Sigmoid colon (tissue), 7 donors: Measurements from ENCODE around the gene AHNAK2. TPM values are rescaled to one million over a fixed set of nuclear protein-coding genes. Genes with fewer than 3 reads are reported as not detected.
"Not testable (repeated sequence)": the region's sequence is repeated elsewhere in the genome, so short reads cannot be mapped to it uniquely, and the experiment has no call there.

Experiments used
- DNase-seq: peaks from one replicate; pipeline ENCODE4 v3.0.0-alpha.2; 2019
- H3K27ac ChIP-seq, 4 donors: fragments of 200-600 bp; sonication (generic); one replicate each; pipeline ENCODE4 v1.5.1; 2016 to 2019; ENCODE audit warnings: mild to moderate bottlenecking in 1 of 4
- H3K27me3 ChIP-seq, 3 donors: fragments of 200-600 bp; sonication (generic); one replicate each; pipeline ENCODE4 v1.5.1; 2019; ENCODE audit warnings: mild to moderate bottlenecking in 1 of 3
- H3K36me3 ChIP-seq, 4 donors: fragments of 200-600 bp; sonication (generic); one replicate each; pipeline ENCODE4 v1.5.1; 2016 to 2019
- H3K4me1 ChIP-seq, 4 donors: fragments of 200-600 bp; sonication (generic); one replicate each; pipeline ENCODE4 v1.5.1; 2017 to 2019
- H3K4me3 ChIP-seq, 4 donors: fragments of 200-600 bp; sonication (generic); one replicate each; pipeline ENCODE4 v1.5.1; 2017 to 2019; ENCODE audit warnings: mild to moderate bottlenecking in 2 of 4, moderate library complexity in 1 of 4
- H3K9me3 ChIP-seq, 4 donors: fragments of 200-600 bp in 3 of 4; sonication (generic) in 3 of 4; one replicate each; pipeline versions ENCODE4 v1.5.1 to v1.6.1; 2013 to 2019
- CTCF ChIP-seq, 4 experiments: fragments of 450-650 bp in 3 of 4; fragments of 200-600 bp in 1 of 4; IDR thresholded peaks; one replicate each; pipeline ENCODE4 v1.5.1; 2016 to 2019; ENCODE audit warnings: antibody characterized with exemption in 4 of 4, mild to moderate bottlenecking in 3 of 4, moderate library complexity in 2 of 4
- EP300 ChIP-seq, 4 donors: sonication (generic); formaldehyde crosslinking; IDR thresholded peaks; one replicate each; pipeline ENCODE4 v1.6.1; 2017; ENCODE audit warnings: antibody characterized with exemption in 4 of 4
- POLR2A ChIP-seq, 2 donors: fragments of 450-650 bp; IDR thresholded peaks; one replicate each; pipeline ENCODE4 v1.6.1; 2016; ENCODE audit warnings: antibody characterized with exemption in 2 of 2, mild to moderate bottlenecking in 2 of 2, moderate library complexity in 2 of 2
- POLR2AphosphoS5 ChIP-seq, 4 donors: sonication (generic); formaldehyde crosslinking; IDR thresholded peaks; one replicate each; pipeline ENCODE4 v1.6.1; 2017; ENCODE audit warnings: antibody characterized with exemption in 4 of 4
- WGBS, 2 donors: extraction: QIAGEN DNeasy Blood & Tissue Kit; methylation state at CpG; one replicate each; pipeline ENCODE4 v1.1.7; 2013; 5-methylcytosine and 5-hydroxymethylcytosine counted together
- intact Hi-C: fragments of 100-400 bp; cut with DNase I; formaldehyde crosslinking; loops from one replicate; pipeline ENCODE4 v1.15.1; 2023
- polyA plus RNA-seq, 3 donors: library from polyadenylated mRNA; stranded (reverse); fragments of 200-250 nt; gene quantifications; one replicate each; pipeline ENCODE4 v1.2.3, GENCODE V29; 2013
- total RNA-seq, 4 donors: library from RNA; depleted of rRNA; stranded (reverse); fragments of >200 nt; gene quantifications; one replicate each; pipeline ENCODE4 v1.1.0, GENCODE V29; 2016
- donor health status: healthy with polysubstance abuse.
- donor health status: Bipolar disorder and iron deficiency.
- donor health status: healthy.

AHNAK2 gene
- total and polyA plus RNA-seq, 7 donors = 0.23 to 218 (median 81.9) TPM

DNA sequence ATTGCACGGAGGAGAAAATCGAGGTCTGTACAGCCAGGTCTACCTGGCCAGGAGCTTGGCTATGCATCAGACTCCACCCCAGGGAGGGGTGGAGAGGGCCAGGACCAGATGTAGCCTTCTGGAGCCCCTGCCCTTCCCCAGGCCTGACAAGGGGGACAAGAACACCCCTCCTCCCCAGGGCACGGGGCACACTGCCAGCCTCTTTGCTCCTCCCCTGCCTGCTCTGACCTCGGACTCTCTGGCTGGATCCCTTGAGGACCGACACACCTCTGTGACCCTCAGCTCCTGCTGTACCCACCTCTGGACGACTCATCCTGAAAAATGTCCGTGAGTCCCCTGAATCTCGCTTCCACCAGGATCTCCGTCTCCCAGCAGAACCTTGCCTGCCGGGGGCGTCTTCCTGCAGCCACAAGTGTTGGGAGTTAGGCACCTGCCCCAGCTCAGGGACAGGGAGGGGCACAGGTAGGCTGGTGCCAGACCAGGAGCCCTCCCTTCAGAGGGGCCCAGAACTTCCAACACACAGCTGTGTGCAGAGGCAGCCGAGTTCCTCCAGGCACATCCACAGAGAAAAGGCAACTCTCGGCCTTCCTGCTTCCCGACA, 21.8 kb downstream of the AHNAK2 start:
- Histone ChIP-seq H3K4me3 (no peak overlapping the region), H3K9me3 (no peaks in the 10 kb centered on the region), H3K27ac (no peak overlapping the region), H3K36me3 (peaks cover 23 to 55% (median 37%) of the 10 kb centered on the region in 4 donors), H3K4me1 (peaks cover 0 to 16% (median 10%) of the 10 kb centered on the region in 4 donors), H3K27me3 (no peaks in the 10 kb centered on the region)
- DNase-seq = no peak
- TF ChIP-seq CTCF (IDR thresholded peaks at IDR 0.05) (no peak), POLR2A (IDR thresholded peaks at IDR 0.05) (no peak), EP300 (IDR thresholded peaks at IDR 0.05) (no peak), POLR2AphosphoS5 (IDR thresholded peaks at IDR 0.05) (no peak)
- intact Hi-C loops = no loop called here
- 68 to 87% methylated on average over 14 of the region's 14 CpGs for WGBS, 2 donors

GRCh38 chr14:104955396-104955770, 22.8 kb downstream of the AHNAK2 start:
- TF ChIP-seq POLR2A (IDR thresholded peaks at IDR 0.05) (no peak), POLR2AphosphoS5 (IDR thresholded peaks at IDR 0.05) (no peak)
- Histone ChIP-seq H3K4me3 (no peak overlapping the region), H3K36me3 (peaks cover 23 to 65% (median 37%) of the 10 kb centered on the region in 4 donors), H3K27me3 (no peaks in the 10 kb centered on the region), H3K27ac (no peak overlapping the region), H3K9me3 (no peaks in the 10 kb centered on the region), H3K4me1 (peaks cover 0 to 16% (median 10%) of the 10 kb centered on the region in 4 donors)
- intact Hi-C loops = no loop called here
- WGBS, 2 donors = 94 to 96% methylated on average over 3 of the region's 3 CpGs
- no peak for DNase-seq

- Histone ChIP-seq H3K27me3 (no peaks in the 10 kb centered on the region), H3K4me3 (no peak overlapping the region), H3K9me3 (no peaks in the 10 kb centered on the region), H3K4me1 (peaks cover 0 to 16% (median 10%) of the 10 kb centered on the region in 4 donors), H3K36me3 (peaks cover 23 to 70% (median 37%) of the 10 kb centered on the region in 4 donors), H3K27ac (no peak overlapping the region)
- TF ChIP-seq POLR2AphosphoS5 (IDR thresholded peaks at IDR 0.05) (no peak), CTCF (IDR thresholded peaks at IDR 0.05) (no peak), EP300 (IDR thresholded peaks at IDR 0.05) (no peak), POLR2A (IDR thresholded peaks at IDR 0.05) (no peak)
- no peak for DNase-seq
- intact Hi-C loops = no loop called here
- WGBS, 2 donors = 79 to 87% methylated on average over 13 of the region's 13 CpGs
Measured at GRCh38 chr14:104954746-104955395, 23.3 kb downstream of the AHNAK2 start.

- Histone ChIP-seq H3K9me3 (no peaks in the 10 kb centered on the region), H3K27ac (no peak overlapping the region), H3K36me3 (peaks cover 23 to 76% (median 37%) of the 10 kb centered on the region in 4 donors), H3K27me3 (no peaks in the 10 kb centered on the region), H3K4me3 (no peak overlapping the region), H3K4me1 (peaks cover 0 to 16% (median 10%) of the 10 kb centered on the region in 4 donors)
- TF ChIP-seq POLR2AphosphoS5 (IDR thresholded peaks at IDR 0.05) = no peak
- intact Hi-C loops = no loop called here
- WGBS, 2 donors = 84 to 87% methylated on average over 26 of the region's 26 CpGs
- DNase-seq = no peak
Measured at GRCh38 chr14:104953896-104954656, 24.1 kb downstream of the AHNAK2 start.

DNA sequence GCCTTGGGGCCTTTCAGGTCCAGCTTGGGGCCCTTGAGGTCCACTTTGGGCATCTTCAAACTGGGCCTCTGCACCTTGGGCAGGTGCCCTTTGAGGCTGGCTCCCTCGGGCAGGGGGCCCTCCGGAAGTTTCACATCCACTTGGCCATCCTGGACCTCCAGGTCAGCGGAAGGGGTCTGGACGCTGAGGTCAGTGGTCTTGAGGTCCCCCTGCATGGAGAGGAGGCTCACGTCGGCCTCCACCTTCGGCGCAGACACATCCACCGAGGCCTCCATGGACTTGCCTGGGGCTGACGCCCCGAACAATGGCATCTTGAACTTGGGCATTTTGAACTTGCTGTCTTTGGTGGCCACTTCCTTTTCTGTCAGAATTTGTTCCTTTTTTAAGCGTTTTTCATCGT, 25.1 kb downstream of the AHNAK2 start:
- DNase-seq = no peak
- intact Hi-C loops = no loop called here
- no peaks in the 10 kb centered on the region for H3K27me3 ChIP-seq
- TF ChIP-seq CTCF (IDR thresholded peaks at IDR 0.05) (no peak), POLR2AphosphoS5 (IDR thresholded peaks at IDR 0.05) (no peak), POLR2A (IDR thresholded peaks at IDR 0.05) (no peak), EP300 (IDR thresholded peaks at IDR 0.05) (no peak)
- peaks cover 0 to 16% (median 9%) of the 10 kb centered on the region in 4 donors for H3K4me1 ChIP-seq
- H3K9me3 ChIP-seq = no peaks in the 10 kb centered on the region
- no peak overlapping the region for H3K4me3 ChIP-seq
- no peak overlapping the region for H3K27ac ChIP-seq
- H3K36me3 ChIP-seq = peaks cover 23 to 86% (median 37%) of the 10 kb centered on the region in 4 donors
- 90 to 92% methylated on average over 13 of the region's 13 CpGs for WGBS, 2 donors

- intact Hi-C loops = not testable (repeated sequence)
- H3K36me3 ChIP-seq = peaks cover 21 to 94% (median 34%) of the 10 kb centered on the region in 4 donors
Measured at GRCh38 chr14:104951863-104952657, 26.1 kb downstream of the AHNAK2 start.

DNA sequence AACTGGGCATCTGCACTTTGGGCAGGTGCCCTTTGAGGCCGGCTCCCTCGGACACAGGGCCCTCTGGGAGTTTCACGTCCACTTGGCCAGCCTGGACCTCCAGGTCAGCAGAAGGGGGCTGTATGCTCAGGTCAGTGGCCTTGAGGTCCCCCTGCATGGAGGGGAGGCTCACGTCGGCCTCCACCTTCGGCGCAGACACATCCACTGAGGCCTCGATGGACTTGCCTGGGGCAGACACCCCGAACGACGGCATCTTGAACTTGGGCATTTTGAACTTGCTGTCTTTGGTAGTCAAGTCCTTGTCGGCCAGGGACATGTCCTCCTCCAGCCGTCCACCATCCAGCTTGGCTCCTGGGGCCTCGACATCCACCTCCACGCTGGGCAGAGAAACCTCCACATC, 27.5 kb downstream of the AHNAK2 start:
- intact Hi-C loops, H3K9me3 ChIP-seq, H3K27me3 ChIP-seq, H3K27ac ChIP-seq, DNase-seq, H3K4me3 ChIP-seq, H3K4me1 ChIP-seq: not testable (repeated sequence)
- peaks cover 7 to 94% (median 21%) of the 10 kb centered on the region in 4 donors for H3K36me3 ChIP-seq
- 86 to 96% methylated on average over 11 to 15 of the region's 15 CpGs for WGBS, 2 donors

More at GRCh38 chr14:104951863-104952657, 26.1 kb downstream of the AHNAK2 start:
- H3K4me1 ChIP-seq, H3K4me3 ChIP-seq, H3K9me3 ChIP-seq, DNase-seq, H3K27me3 ChIP-seq, H3K27ac ChIP-seq: not testable (repeated sequence)
- WGBS, 2 donors = 86 to 94% methylated on average over 27 to 28 of the region's 28 CpGs
